Measurements from ENCODE around the gene CEP85.
A peak's percentile ranks its signal among the peaks of the same experiment; 100 is the strongest.
"Not testable (repeated sequence)": the region's sequence is repeated elsewhere in the genome, so short reads cannot be mapped to it uniquely, and the experiment has no call there.

Gene CEP85

GRCh38 chr1:26291433-26291832 is 57.4 kb downstream of the CEP85 start:
- DNase-seq = no peak

DNA sequence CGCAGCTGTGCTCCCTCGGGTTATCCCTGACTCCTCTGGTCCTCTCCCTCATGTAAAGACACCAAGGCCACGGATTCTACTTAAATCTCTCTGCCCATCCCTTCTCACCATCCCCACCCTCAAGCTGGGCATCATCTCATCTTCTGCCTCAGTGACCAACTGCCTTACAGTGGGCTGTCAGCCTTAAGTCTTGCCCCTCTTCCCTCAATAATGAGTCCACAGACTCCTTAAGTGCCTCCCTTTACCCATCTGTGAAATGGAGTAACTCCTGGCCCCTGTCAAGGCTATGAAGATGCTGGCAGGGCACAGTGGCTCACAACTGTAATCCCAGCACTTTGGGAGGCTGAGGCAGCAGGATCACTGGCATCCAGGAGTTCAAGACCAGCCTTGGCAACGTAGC is 57.9 kb downstream of the CEP85 start:
- no peak for DNase-seq

DNA sequence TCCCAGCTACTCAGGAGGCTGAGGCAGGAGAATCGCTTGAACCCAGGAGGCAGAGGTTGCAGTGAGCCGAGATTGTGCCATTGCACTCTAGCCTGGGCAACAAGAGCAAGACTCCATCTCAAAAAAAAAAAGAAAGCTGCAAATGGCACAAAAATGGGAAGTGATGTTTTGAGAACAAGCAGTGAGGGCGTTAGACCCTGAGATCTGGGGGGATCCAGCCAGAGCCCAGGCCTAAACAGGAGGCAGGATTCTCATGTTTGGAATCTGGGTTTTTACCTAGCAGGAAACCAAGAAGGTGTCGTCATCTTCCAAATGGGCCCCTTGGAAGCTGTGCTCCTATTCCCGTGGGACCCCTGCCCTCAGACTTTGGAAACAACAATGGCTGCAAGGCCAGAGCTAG is 58.7 kb downstream of the CEP85 start:
- not testable (repeated sequence) for DNase-seq

DNA sequence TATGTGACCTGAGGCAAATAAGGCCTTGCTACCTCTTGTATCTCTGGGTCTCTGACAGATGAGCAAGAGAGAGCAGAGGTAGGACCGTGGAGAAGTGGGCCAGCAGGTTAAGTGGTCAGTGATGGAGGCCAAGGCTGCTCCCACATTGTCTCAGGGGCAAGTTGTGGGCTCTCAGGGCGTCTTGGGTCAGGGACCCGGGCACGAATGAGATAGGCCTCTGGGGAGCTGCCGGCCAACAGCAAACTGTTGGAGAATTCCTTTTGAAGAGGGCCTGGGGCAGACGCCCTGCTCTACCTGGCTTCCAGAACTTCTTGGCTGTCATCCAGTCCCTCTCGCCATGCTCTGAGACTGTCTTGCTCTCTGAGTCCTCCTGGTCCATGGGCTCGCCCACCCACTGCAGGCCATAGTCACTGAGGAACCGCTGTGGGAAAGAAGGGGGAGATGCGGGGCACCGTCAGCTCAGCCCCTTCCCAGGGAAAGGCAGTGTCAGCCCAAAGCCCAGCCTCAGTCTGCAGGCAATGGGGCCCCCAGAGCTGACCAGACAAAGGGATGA is 60.0 kb downstream of the CEP85 start:
- DNase-seq = no peak

- DNase-seq = no peak
Observed at GRCh38 chr1:26295194-26296138, 61.5 kb downstream of the CEP85 start.

DNA sequence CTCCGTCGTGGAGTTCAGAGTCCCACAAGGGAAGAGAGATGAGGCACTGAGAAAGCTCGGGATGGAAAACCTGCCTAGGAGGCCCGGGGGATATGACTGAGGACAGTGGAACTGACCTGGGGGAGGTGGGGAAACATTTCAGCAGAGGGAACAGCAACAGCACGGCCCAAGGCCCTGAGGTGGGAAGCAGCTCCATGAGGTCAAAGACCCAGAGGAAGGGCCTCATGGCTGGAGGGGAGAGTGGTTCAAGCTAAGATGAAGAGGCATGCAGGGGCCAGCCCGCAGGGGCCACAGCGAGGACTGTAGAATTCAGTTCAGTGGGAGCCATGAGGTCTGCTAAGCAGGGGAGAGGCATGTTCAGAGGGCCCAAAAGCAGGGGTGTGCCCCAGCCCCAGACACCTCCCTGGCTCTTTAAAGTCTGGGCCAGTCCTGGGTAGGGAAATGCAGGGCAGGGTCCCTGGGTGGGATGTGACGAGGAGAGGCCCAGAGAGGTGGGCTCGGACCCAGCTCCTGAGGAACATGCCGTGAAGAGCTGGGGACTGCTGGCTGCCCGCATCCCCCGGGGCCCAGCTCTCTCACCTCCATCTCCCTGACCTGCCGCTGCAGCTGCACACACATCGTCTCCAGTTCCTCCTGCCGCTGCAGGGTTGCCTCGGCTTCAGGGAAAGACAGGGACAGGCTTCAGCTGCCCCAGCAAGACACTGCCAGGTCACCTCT is 62.5 kb downstream of the CEP85 start:
- no peak for DNase-seq

- no peak for DNase-seq
Observed at GRCh38 chr1:26297057-26297790, 63.2 kb downstream of the CEP85 start.

DNA sequence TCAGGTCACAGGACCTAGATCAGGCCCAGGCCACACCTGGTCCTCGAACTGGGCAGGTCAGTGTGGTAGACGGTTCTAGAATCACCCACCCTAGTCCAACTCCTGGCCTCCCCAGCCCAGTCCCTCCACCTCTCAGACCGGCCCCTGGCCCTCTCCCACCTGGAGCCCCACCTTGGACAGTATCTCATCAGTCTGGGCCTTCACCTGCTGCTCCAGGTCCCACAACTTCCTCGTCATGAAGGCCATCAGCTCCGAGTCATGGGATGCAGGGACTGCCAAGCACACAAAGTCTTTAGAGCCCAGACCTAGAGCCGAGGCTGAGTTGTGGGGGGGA is 63.8 kb downstream of the CEP85 start:
- DNase-seq = no peak

GRCh38 chr1:26300578-26301275 is 66.7 kb downstream of the CEP85 start:
- no peak for DNase-seq

GRCh38 chr1:26302733-26303405 is 68.9 kb downstream of the CEP85 start:
- DNase-seq = peak; percentile 55 to 79

- DNase-seq = peak in 1 of 2 donors; percentile 44
Observed at GRCh38 chr1:26305667-26306289, 71.8 kb downstream of the CEP85 start.

DNA sequence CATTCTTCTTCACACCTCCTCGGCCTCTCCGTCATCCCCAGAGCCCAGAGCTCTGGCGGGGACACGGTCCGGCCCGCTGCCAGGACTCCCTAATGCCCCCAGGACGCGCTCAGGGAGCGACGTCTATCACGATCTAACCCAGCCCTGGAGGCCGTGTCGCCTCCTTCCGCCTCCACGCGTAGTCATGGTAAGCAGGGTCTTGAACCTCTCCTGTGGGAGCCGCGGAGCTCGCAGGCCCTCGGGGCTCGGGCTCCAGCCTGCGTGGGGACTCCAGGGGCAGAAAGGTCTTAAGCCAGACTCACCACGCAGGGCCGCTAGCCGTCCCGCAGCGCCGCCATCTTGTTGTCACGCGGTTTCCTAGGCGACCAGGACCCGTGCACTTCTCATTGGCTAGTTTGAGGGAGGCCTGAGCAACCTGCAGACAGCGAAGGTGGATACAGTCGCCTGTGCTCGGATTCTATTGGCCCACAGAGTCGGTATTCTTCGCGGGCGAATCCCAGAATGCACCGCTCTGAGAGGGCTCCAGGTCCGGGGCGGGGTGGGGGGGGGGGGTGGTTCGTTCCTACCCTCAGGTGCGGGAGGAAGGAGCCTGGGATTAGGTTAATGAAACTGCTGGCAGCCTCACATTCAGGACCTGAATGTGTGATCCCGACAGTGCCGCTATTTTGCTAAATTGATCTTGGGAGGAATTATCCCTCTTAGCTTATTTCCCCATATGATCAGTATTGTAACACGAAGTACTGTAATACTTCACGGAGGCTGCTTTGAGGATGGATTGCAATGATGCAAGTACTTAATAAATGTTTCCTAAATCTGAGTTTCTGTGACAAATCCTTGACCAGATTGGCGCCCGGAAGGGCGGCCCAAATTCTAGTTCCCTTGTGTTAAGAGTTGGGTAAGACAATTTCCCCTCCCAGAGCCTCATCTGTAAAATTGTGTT is 72.6 kb downstream of the CEP85 start, which contains the start of gene UBXN11:
Gene UBXN11, minus strand, starts transcription at position 347 of the 940 bp plus-strand sequence. CDS start 3,753 bp downstream, outside the sequence.
- DNase-seq = peak; percentile 88 to 89

DNA sequence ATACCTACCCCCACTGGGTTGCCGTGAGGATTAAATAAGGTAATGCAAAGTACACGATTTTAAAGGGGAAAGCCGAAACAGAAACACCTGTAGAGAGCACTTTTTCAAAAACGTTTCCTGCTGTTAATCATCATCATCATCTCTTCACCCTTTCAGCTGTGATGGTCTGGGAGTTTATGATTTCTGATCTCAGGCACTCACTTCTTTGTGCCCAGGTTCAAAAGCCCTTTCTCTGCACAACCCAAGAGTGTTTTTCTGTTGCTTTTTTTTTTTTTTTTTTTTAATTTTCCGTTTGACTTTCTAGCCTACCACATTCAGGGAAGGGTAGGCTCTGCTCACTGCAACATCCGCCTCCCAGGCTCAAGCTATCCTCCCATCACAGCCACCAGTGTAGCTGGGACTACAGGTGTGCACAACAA is 73.4 kb downstream of the CEP85 start:
- no peak for DNase-seq

DNA sequence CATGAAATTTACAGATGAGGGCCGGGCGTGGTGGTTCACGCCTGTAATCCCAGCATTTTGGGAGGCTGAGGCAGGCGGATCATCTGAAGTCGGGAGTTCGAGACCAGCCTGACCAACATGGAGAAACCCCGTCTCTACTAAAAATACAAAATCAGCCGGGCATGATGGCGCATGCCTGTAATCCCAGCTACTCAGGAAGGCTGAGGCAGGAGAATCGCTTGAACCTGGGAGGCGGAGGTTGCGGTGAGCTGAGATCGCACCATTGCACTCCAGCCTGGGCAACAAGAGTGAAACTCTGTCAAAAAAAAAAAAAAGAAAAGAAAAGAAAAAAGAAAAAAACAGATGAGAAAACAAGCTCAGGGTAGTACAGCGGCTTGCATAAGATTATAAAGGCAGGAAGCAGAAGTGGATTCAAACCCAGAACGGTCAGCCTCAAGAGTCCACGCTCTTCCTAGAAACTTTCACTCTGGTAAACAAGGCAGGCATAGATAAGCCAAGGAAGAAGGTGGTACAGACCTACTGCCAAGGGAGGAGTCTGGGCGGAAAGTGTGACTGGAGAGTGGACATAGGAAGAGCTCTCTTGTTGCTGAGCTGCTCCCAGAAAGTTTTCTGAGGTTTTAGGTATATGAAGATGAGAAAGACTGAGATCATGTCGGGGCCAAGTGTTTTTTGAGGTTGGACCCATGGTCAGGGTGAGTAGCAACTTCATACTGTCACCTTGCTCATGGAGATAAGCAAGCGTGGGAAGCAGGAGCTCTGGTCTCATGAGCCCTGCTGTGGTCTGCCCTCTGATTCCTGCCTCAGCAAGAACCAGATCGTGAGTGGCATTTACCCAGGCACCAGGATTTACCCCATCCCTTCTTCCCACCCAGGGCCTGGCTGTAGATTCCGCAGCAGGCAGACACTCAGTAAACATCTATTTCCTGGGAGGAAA is 74.2 kb downstream of the CEP85 start:
- peak in 1 of 2 donors; percentile 11 for DNase-seq

GRCh38 chr1:26314501-26314900 is 80.5 kb downstream of the CEP85 start:
- DNase-seq = no peak

GRCh38 chr1:26315874-26316850 is 82.2 kb downstream of the CEP85 start:
- DNase-seq = no peak

DNA sequence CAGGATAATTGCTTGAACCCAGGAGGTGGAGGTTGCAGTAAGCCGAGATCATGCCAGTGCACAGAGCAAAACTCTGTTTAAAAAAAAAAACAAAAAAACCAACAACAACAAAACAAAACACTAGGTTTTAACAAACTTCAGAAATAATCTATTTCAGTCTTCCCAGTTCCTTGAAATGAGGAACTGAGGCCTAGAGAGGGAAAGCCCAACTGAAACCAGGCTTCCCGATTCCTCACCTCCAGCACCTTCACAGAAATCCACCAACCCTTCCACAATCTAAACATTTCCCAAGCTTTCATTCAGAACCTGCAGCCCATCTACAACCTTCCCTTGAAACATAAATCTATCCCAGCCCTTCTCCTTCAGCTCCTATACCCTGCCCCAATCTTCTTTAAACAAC is 83.1 kb downstream of the CEP85 start:
- peak in 1 of 2 donors; percentile 37 for DNase-seq

All from inflammatory macrophage treated with lipopolysaccharide for 1 hour (primary cell).